CD14-positive monocyte (primary cell): ENCODE results near the gene RANBP3L. TPM values are rescaled to one million over a fixed set of nuclear protein-coding genes. Genes with fewer than 3 reads are reported as not detected.
"Not testable (repeated sequence)": the region's sequence is repeated elsewhere in the genome, so short reads cannot be mapped to it uniquely, and the experiment has no call there.

Source experiments
- DNase-seq, 3 donors: peaks; one replicate each; pipeline ENCODE4 v3.0.0-alpha.2; 2011 to 2022
- H2AFZ ChIP-seq: 2 replicates; pipeline ENCODE4 v1.6.0; 2012; ENCODE audit warnings: mild to moderate bottlenecking, low read depth, low read length, inconsistent platforms; ENCODE audit not compliant: insufficient read depth, poor library complexity, severe bottlenecking
- H3K27ac ChIP-seq, 2 donors: 1 replicate in 1 of 2; 2 replicates in 1 of 2; pipeline ENCODE4 v1.5.1; 2012 to 2013; ENCODE audit warnings: low read length in 2 of 2, control low read depth in 1 of 2, inconsistent platforms in 1 of 2, low read depth in 1 of 2, mild to moderate bottlenecking in 1 of 2
- H3K27me3 ChIP-seq, 2 donors: one replicate each; pipeline versions ENCODE4 v1.6.0 to v1.6.1; 2011 to 2013; ENCODE audit warnings: low read length in 2 of 2; ENCODE audit not compliant: control insufficient read depth in 2 of 2, insufficient read depth in 2 of 2
- H3K36me3 ChIP-seq, 2 donors: replicated peaks in 1 of 2; 1 replicate in 1 of 2; 2 replicates in 1 of 2; pipeline versions ENCODE4 v1.5.1 to v1.6.1; 2012 to 2013; ENCODE audit warnings: low read length in 2 of 2, control low read depth in 1 of 2, inconsistent platforms in 1 of 2, mild to moderate bottlenecking in 1 of 2; ENCODE audit not compliant: insufficient read depth in 2 of 2, control insufficient read depth in 1 of 2
- H3K4me1 ChIP-seq, 2 donors: 1 replicate in 1 of 2; 2 replicates in 1 of 2; pipeline versions ENCODE4 v1.5.1 to v1.6.1; 2012 to 2013; ENCODE audit warnings: low read length in 2 of 2, control low read depth in 1 of 2, inconsistent platforms in 1 of 2, mild to moderate bottlenecking in 1 of 2, moderate library complexity in 1 of 2; ENCODE audit not compliant: insufficient read depth in 2 of 2, control insufficient read depth in 1 of 2
- H3K4me2 ChIP-seq: replicated peaks from 2 replicates; pipeline ENCODE3; 2012; ENCODE audit warnings: low read length, moderate library complexity, mild to moderate bottlenecking; ENCODE audit not compliant: poor library complexity, severe bottlenecking; ENCODE audit errors: extremely low read depth
- H3K4me3 ChIP-seq, 3 experiments: fragments of 200-600 bp in 1 of 3; sonication (generic) in 1 of 3; replicated peaks in 1 of 3; 1 replicate in 2 of 3; 2 replicates in 1 of 3; pipeline ENCODE4 v1.5.1; 2011 to 2013; ENCODE audit warnings: low read length in 3 of 3, mild to moderate bottlenecking in 3 of 3, control low read depth in 2 of 3, low read depth in 2 of 3, inconsistent platforms in 1 of 3, moderate library complexity in 1 of 3
- H3K79me2 ChIP-seq: 2 replicates; pipeline ENCODE4 v1.6.0; 2012; ENCODE audit warnings: mild to moderate bottlenecking, control low read depth, inconsistent platforms, low read length, moderate library complexity; ENCODE audit not compliant: insufficient read depth
- H3K9ac ChIP-seq: 2 replicates; pipeline ENCODE4 v1.6.0; 2017; ENCODE audit warnings: low read length, mild to moderate bottlenecking; ENCODE audit not compliant: insufficient read depth, poor library complexity, severe bottlenecking
- H3K9me3 ChIP-seq, 2 donors: replicated peaks in 1 of 2; 1 replicate in 1 of 2; 2 replicates in 1 of 2; pipeline versions ENCODE4 v1.5.1 to v1.6.1; 2012 to 2013; ENCODE audit warnings: low read length in 2 of 2, control low read depth in 1 of 2; ENCODE audit not compliant: control insufficient read depth in 1 of 2, insufficient read depth in 1 of 2
- H4K20me1 ChIP-seq: 2 replicates; pipeline ENCODE4 v1.6.0; 2012; ENCODE audit warnings: mild to moderate bottlenecking, low read length, control low read depth, moderate library complexity; ENCODE audit not compliant: insufficient read depth
- H3K27ac Mint-ChIP-seq, 7 donors: one replicate each; pipeline ENCODE4 v1.8.0; 2020; ENCODE audit warnings: mild to moderate bottlenecking in 7 of 7, mixed read lengths in 7 of 7, moderate library complexity in 6 of 7, inconsistent platforms in 2 of 7
- H3K27me3 Mint-ChIP-seq, 3 donors: one replicate each; pipeline ENCODE4 v1.8.0; 2021 to 2022; ENCODE audit warnings: low read depth in 3 of 3, mild to moderate bottlenecking in 3 of 3, mixed read lengths in 3 of 3, moderate library complexity in 3 of 3, inconsistent platforms in 1 of 3
- H3K36me3 Mint-ChIP-seq, 2 donors: one replicate each; pipeline ENCODE4 v1.8.0; 2020; ENCODE audit warnings: mixed read lengths in 2 of 2, inconsistent platforms in 1 of 2, mild to moderate bottlenecking in 1 of 2
- H3K4me1 Mint-ChIP-seq: one replicate; pipeline ENCODE4 v1.8.0; 2020; ENCODE audit warnings: mild to moderate bottlenecking, mixed read lengths
- H3K4me3 Mint-ChIP-seq, 2 donors: one replicate each; pipeline ENCODE4 v1.8.0; 2020; ENCODE audit warnings: mild to moderate bottlenecking in 2 of 2, mixed read lengths in 2 of 2, moderate library complexity in 1 of 2
- H3K9me3 Mint-ChIP-seq, 7 donors: one replicate each; pipeline ENCODE4 v1.8.0; 2020 to 2022; ENCODE audit warnings: mixed read lengths in 7 of 7, mild to moderate bottlenecking in 6 of 7, moderate library complexity in 6 of 7, inconsistent platforms in 2 of 7
- WGBS: methylation state at CpG from one replicate; pipeline ENCODE4 v1.1.5; 2013; ENCODE audit warnings: missing lambda C conversion rate; ENCODE audit not compliant: insufficient coverage; 5-methylcytosine and 5-hydroxymethylcytosine counted together
- intact Hi-C, 2 donors: fragments of 100-400 bp; cut with micrococcal nuclease; formaldehyde crosslinking; loops; one replicate each; pipeline versions ENCODE4 v1.15.0 to v1.15.1; 2023
- polyA plus RNA-seq, 3 donors: library from polyadenylated mRNA; depleted of rRNA in 1 of 3; unstranded in 2 of 3; stranded (reverse) in 1 of 3; fragments of 300-500 nt in 2 of 3; fragments of >200 nt in 1 of 3; fragmentation: Illumina TruSeq in 2 of 3; gene quantifications; 1 replicate in 2 of 3; 2 replicates in 1 of 3; pipeline ENCODE4 v1.2.3, GENCODE V29; 2012 to 2021
- TF ChIP-seq, protein P1 (sequence below): fragments of 200-600 bp; IDR thresholded peaks from one replicate; pipeline ENCODE4 v1.8.0; 2022; ENCODE audit warnings: antibody characterized with exemption, mild to moderate bottlenecking

The RANBP3L gene
- polyA plus RNA-seq, 3 donors: not detected

DNA sequence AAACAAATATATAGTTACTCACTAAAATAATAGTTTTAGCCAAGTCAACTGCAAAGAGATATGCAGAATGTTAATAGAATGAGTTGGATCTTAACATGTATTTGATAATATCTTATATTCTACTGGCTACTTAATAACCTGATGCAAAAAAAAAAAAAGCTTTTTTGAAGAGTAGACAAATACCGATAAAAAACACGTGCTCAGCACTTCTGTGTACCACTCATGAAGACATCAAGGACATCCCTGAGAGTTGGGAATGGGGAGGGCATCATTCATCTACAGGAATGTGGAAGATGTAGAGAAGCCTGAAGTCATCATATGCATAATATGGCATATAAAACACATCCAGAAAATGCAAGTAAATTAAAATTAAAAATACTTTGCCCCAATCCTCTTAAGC lies 43.2 kb upstream of the RANBP3L start:
- H3K4me1 Mint-ChIP-seq: no peaks in the 10 kb centered on the region
- no peak overlapping the region for H3K27ac Mint-ChIP-seq
- Histone ChIP-seq H3K4me2 (no peak overlapping the region), H3K4me1 (no peaks in the 10 kb centered on the region), H4K20me1 (no peaks in the 10 kb centered on the region), H2AFZ (no peak overlapping the region), H3K27me3 (no peaks in the 10 kb centered on the region), H3K4me3 (no peak overlapping the region), H3K9me3 (no peaks in the 10 kb centered on the region), H3K79me2 (no peaks in the 10 kb centered on the region), H3K9ac (no peak overlapping the region), H3K36me3 (no peaks in the 10 kb centered on the region), H3K27ac (no peak overlapping the region)
- no peaks in the 10 kb centered on the region for H3K27me3 Mint-ChIP-seq
- intact Hi-C loops: no loop called here
- DNase-seq: no peak
- H3K9me3 Mint-ChIP-seq: peaks cover 0 to 11% (median 5%) of the 10 kb centered on the region in 7 donors
- H3K36me3 Mint-ChIP-seq: no peaks in the 10 kb centered on the region
- H3K4me3 Mint-ChIP-seq: no peak overlapping the region
- TF ChIP-seq, protein P1, sequence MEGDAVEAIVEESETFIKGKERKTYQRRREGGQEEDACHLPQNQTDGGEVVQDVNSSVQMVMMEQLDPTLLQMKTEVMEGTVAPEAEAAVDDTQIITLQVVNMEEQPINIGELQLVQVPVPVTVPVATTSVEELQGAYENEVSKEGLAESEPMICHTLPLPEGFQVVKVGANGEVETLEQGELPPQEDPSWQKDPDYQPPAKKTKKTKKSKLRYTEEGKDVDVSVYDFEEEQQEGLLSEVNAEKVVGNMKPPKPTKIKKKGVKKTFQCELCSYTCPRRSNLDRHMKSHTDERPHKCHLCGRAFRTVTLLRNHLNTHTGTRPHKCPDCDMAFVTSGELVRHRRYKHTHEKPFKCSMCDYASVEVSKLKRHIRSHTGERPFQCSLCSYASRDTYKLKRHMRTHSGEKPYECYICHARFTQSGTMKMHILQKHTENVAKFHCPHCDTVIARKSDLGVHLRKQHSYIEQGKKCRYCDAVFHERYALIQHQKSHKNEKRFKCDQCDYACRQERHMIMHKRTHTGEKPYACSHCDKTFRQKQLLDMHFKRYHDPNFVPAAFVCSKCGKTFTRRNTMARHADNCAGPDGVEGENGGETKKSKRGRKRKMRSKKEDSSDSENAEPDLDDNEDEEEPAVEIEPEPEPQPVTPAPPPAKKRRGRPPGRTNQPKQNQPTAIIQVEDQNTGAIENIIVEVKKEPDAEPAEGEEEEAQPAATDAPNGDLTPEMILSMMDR: no peak
- whole genome bisulfite sequencing: no CpG with 5 or more reads among the region's 2 CpGs

DNA sequence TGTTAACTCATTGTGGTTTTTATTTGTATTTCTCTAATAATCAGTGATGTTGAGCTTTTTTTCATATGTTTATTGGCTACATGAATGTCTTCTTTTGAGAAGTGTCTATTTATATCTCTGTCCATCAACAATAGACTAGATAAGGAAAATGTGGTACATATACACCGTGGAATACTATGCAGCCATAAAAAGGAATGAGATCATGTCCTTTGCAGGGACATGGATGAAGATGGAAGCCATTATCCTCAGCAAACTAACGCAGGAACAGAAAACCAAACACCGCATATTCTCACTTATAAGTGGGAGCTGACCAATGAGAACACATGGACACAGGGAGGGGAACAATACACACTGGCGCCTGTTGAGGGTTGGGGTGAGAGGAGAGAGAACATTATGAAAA lies 40.0 kb upstream of the RANBP3L start:
- H3K4me2 ChIP-seq, H3K4me3 ChIP-seq, H3K36me3 Mint-ChIP-seq, H3K27me3 ChIP-seq, H3K27me3 Mint-ChIP-seq, H4K20me1 ChIP-seq, H3K36me3 ChIP-seq, H3K4me1 ChIP-seq, H3K27ac Mint-ChIP-seq, H3K9me3 ChIP-seq, H3K4me1 Mint-ChIP-seq, intact Hi-C loops, H3K4me3 Mint-ChIP-seq, H3K79me2 ChIP-seq, H3K9ac ChIP-seq, DNase-seq, H3K27ac ChIP-seq, H2AFZ ChIP-seq: not testable (repeated sequence)
- peaks cover 0 to 11% (median 3%) of the 10 kb centered on the region in 7 donors for H3K9me3 Mint-ChIP-seq
- no CpG with 5 or more reads among the region's 4 CpGs for WGBS
